SU-DHL-6 (cell line): ENCODE data around the gene ZNF675.
"Not testable (repeated sequence)": the region's sequence is repeated elsewhere in the genome, so short reads cannot be mapped to it uniquely, and the experiment has no call there.

Experiments
- H2AFZ ChIP-seq: fragments of 200-600 bp; sonication (generic); 2 replicates; pipeline ENCODE4 v1.6.1; 2014; ENCODE audit warnings: low read depth, mild to moderate bottlenecking, moderate library complexity, mixed read lengths, antibody characterized with exemption, low read length; ENCODE audit not compliant: severe bottlenecking
- H3F3A ChIP-seq: fragments of 200-600 bp; shearing (Covaris generic); 2 replicates; pipeline ENCODE4 v1.6.0; 2016; ENCODE audit warnings: antibody characterized with exemption, mild to moderate bottlenecking; ENCODE audit not compliant: insufficient read depth
- H3K27ac ChIP-seq: fragments of 200-600 bp; sonication (generic); 2 replicates; pipeline ENCODE4 v1.5.1; 2016; ENCODE audit warnings: low read depth, mild to moderate bottlenecking, low read length, moderate library complexity, mixed read lengths
- H3K27me3 ChIP-seq: fragments of 200-600 bp; sonication (generic), shearing (Covaris generic); 2 replicates; pipeline ENCODE4 v1.6.0; 2014; ENCODE audit warnings: mild to moderate bottlenecking, low read length
- H3K36me3 ChIP-seq: fragments of 200-600 bp; sonication (generic); 2 replicates; pipeline ENCODE4 v1.6.1; 2014; ENCODE audit warnings: mild to moderate bottlenecking, low read length, mixed read lengths
- H3K4me2 ChIP-seq: fragments of 300-600, 200-600 bp; shearing (Covaris generic), sonication (generic); 2 replicates; pipeline ENCODE4 v1.6.0; 2014; ENCODE audit warnings: low read length, low read depth, mild to moderate bottlenecking; ENCODE audit not compliant: poor library complexity, severe bottlenecking
- H3K4me3 ChIP-seq: fragments of 200-600 bp; sonication (generic); 2 replicates; pipeline ENCODE4 v1.5.1; 2014; ENCODE audit warnings: antibody characterized with exemption, low read length, mild to moderate bottlenecking, mixed read lengths; ENCODE audit not compliant: insufficient read depth, poor library complexity, severe bottlenecking
- H3K79me2 ChIP-seq: fragments of 200-600 bp; sonication (generic); 2 replicates; pipeline ENCODE4 v1.6.1; 2014; ENCODE audit warnings: mild to moderate bottlenecking, low read length, moderate library complexity; ENCODE audit not compliant: insufficient read depth
- H3K9ac ChIP-seq: fragments of 200-600 bp; sonication (generic); 2 replicates; pipeline ENCODE4 v1.7.0; 2014; ENCODE audit warnings: mild to moderate bottlenecking, low read length
- H3K9me2 ChIP-seq: fragments of 200-600 bp; sonication (generic); replicated peaks from 2 replicates; pipeline ENCODE4 v1.6.1; 2014; ENCODE audit warnings: low read length; ENCODE audit not compliant: insufficient read depth
- H3K9me3 ChIP-seq: fragments of 200-600 bp; sonication (generic); 2 replicates; pipeline ENCODE4 v1.6.1; 2014; ENCODE audit warnings: low read length, mixed read lengths; ENCODE audit not compliant: insufficient read depth
- H4K20me1 ChIP-seq: fragments of 200-600 bp; sonication (generic); 2 replicates; pipeline ENCODE4 v1.6.1; 2014; ENCODE audit warnings: low read depth, mild to moderate bottlenecking, antibody characterized with exemption, low read length, moderate library complexity, mixed read lengths
- EZH2phosphoT487 ChIP-seq: fragments of 200-600 bp; sonication (generic), shearing (Covaris generic); conservative IDR thresholded peaks from 2 replicates; pipeline ENCODE4 v1.6.1; 2018; ENCODE audit warnings: mild to moderate bottlenecking, antibody characterized with exemption, low read length, moderate library complexity, mixed read lengths
- TF ChIP-seq, protein P1 (sequence below): fragments of 200-600 bp; sonication (generic); IDR thresholded peaks from one replicate; pipeline ENCODE4 v1.5.1; 2017; ENCODE audit warnings: antibody characterized with exemption, mild to moderate bottlenecking, low read length, moderate library complexity; ENCODE audit not compliant: insufficient read depth, poor library complexity, severe bottlenecking

Gene ZNF675

GRCh38 chr19:23686621-23687423 lies at the start of gene ZNF675:
Gene ZNF675 (minus strand): TSS chr19:23687212. CDS start chr19:23687033, 179 bp downstream.
- no peak for TF ChIP-seq EZH2phosphoT487
- TF ChIP-seq, protein P1, sequence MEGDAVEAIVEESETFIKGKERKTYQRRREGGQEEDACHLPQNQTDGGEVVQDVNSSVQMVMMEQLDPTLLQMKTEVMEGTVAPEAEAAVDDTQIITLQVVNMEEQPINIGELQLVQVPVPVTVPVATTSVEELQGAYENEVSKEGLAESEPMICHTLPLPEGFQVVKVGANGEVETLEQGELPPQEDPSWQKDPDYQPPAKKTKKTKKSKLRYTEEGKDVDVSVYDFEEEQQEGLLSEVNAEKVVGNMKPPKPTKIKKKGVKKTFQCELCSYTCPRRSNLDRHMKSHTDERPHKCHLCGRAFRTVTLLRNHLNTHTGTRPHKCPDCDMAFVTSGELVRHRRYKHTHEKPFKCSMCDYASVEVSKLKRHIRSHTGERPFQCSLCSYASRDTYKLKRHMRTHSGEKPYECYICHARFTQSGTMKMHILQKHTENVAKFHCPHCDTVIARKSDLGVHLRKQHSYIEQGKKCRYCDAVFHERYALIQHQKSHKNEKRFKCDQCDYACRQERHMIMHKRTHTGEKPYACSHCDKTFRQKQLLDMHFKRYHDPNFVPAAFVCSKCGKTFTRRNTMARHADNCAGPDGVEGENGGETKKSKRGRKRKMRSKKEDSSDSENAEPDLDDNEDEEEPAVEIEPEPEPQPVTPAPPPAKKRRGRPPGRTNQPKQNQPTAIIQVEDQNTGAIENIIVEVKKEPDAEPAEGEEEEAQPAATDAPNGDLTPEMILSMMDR = no peak
- peak within 1 kb of the TSS; percentile 89 for H3K4me3 ChIP-seq
- H3K9ac ChIP-seq = peak within 1 kb of the TSS; percentile 93
- H3K9me3 ChIP-seq = no peaks in the 10 kb centered on the region
- H3F3A ChIP-seq = peaks cover 4% of the 10 kb centered on the region; the same call in 1 of the 2 replicates
- peak within 1 kb of the TSS; percentile 69 for H3K27ac ChIP-seq
- H2AFZ ChIP-seq = peak within 1 kb of the TSS; percentile 73
- no peaks in the 10 kb centered on the region for H3K27me3 ChIP-seq
- peaks cover 52% of the 10 kb centered on the region for H3K79me2 ChIP-seq
- H3K9me2 ChIP-seq = no peaks in the 10 kb centered on the region
- H3K4me2 ChIP-seq = peak within 1 kb of the TSS; percentile 100
- peaks cover 9% of the 10 kb centered on the region; the same call in 1 of the 2 replicates for H4K20me1 ChIP-seq
- H3K36me3 ChIP-seq = peaks cover 4% of the 10 kb centered on the region

DNA sequence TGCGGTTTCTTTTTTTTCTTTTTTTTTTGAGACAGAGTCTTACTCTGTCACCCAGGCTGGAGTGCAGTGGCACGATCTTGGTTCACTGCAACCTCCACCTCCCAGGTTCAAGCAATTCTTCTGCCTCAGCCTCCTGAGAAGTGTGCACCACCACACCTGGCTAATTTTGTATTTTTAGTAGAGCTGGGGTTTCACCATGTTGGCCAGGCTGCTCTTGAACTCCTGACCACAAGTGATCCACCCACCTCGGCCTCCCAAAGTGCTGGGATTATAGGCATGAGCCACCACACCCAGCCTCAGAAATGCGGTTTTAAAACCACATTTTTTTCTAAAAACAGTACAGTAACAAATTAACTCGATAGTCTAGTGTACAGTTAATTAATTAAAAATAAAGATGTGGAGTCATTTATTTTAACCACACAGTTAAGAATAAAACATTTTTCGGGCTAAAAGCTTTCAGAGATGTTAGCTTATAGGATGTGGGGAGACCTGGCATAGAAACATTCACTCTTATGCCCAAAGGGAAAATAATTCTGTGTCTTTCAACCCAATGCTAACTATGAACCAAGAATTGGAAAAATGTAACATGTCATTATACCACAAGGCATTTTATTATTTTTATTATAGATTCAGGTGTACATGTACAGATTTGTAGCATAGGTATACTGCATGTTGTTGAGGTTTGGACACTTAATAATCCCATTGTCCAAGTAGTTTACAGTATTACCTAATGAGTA lies 43.9 kb upstream of the ZNF675 start:
- not testable (repeated sequence) for H2AFZ ChIP-seq

GRCh38 chr19:23724161-23724560 lies 37.1 kb upstream of the ZNF675 start:
- not testable (repeated sequence) for H3K9me2 ChIP-seq, H3K79me2 ChIP-seq, H3K4me2 ChIP-seq, H3K27ac ChIP-seq, H3K27me3 ChIP-seq, H4K20me1 ChIP-seq, H3K36me3 ChIP-seq, H3K9me3 ChIP-seq, H2AFZ ChIP-seq, H3F3A ChIP-seq, H3K9ac ChIP-seq, H3K4me3 ChIP-seq

More for the DNA sequence above, 43.9 kb upstream of the ZNF675 start:
- not testable (repeated sequence) for H3K9ac ChIP-seq, H3K27me3 ChIP-seq, H3K4me3 ChIP-seq, H3K9me3 ChIP-seq, H3K36me3 ChIP-seq, H3K9me2 ChIP-seq, H4K20me1 ChIP-seq, H3K79me2 ChIP-seq, H3K27ac ChIP-seq
- Histone ChIP-seq H3F3A (peaks cover 12% of the 10 kb centered on the region; the same call in 1 of the 2 replicates), H3K4me2 (peak overlapping the region; percentile 25)

DNA sequence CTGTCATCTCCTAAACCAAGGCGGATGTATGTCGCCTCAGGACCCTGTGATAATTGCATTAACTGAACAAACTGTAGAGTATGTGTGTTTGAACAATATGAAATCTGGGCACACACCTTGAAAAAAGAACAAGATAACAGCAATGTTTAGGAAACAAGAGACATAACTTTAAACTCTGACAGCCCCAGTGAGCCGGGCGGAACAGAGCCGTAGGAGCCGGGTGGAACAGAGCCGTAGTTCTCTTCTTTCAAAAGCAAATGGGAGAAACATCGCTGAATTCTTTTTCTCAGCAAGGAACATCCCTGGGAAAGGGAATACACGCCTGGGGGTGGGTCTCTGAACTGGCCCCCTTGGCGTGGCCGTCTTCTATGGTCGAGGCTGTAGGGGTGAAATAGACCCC lies 31.8 kb upstream of the ZNF675 start:
- Histone ChIP-seq H3K36me3 (no peaks in the 10 kb centered on the region), H3K79me2 (no peaks in the 10 kb centered on the region), H3K4me2 (no peak overlapping the region), H3K4me3 (no peak overlapping the region), H3K27ac (no peak overlapping the region), H3K9ac (no peak overlapping the region), H2AFZ (no peak overlapping the region), H3K9me3 (no peaks in the 10 kb centered on the region), H3F3A (no peaks in the 10 kb centered on the region), H3K27me3 (no peaks in the 10 kb centered on the region), H3K9me2 (no peaks in the 10 kb centered on the region), H4K20me1 (no peaks in the 10 kb centered on the region)
- TF ChIP-seq EZH2phosphoT487 = no peak
- TF ChIP-seq, protein P1 = no peak
